NCI-H446 (cell line): ENCODE data around the gene KLHDC10.
"Not testable (repeated sequence)": the region's sequence is repeated elsewhere in the genome, so short reads cannot be mapped to it uniquely, and the experiment has no call there.

Experiments used
- DNase-seq, 2 experiments: peaks; one replicate each; lab custom pipeline; 2025; lab: John Stamatoyannopoulos, UW

KLHDC10 gene

GRCh38 chr7:130156140-130156539 lies 85.8 kb downstream of the KLHDC10 start:
- DNase-seq = no peak

DNA sequence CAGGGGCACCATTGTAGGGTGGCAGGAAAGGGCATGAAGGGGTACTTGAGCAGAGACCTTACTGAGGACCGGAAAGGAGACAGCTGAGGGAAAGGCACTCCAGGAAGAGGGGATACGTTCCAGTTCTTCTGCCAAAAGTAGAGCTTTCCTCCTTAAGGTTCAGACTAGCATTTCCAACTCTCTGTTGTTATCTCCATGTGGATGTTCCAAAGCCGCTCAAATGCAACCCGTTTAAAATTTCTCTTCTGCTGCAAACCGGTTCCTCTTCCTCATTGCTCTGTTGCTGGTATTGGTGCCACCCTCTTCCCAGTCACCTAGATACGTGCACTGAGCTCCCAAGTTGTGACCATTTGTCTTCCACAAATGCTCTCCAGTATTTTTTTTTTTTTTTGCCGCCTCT lies 87.4 kb downstream of the KLHDC10 start:
- no peak for DNase-seq

- DNase-seq = no peak
These were observed 89.7 kb downstream of the KLHDC10 start for GRCh38 chr7:130160023-130160422.

DNA sequence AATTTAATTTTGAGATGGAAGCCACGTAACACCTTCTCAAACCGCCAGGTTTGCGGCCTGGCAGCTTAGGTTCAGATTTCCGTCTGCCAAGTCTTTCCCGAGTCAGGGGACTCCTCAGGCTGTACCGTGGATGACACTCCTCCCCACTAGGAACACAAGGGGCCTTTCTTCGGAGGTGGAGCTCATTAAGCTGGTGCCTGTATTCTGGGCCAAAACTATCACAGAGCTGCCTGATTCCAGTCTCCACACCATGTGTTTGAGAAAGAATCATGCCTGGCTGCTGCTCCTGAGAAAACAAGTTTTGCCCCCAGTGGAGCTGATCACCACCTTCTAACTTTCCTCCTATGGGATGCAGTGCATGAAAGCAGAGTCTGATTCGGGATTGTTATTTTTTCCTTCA lies 90.1 kb downstream of the KLHDC10 start:
- no peak for DNase-seq

DNA sequence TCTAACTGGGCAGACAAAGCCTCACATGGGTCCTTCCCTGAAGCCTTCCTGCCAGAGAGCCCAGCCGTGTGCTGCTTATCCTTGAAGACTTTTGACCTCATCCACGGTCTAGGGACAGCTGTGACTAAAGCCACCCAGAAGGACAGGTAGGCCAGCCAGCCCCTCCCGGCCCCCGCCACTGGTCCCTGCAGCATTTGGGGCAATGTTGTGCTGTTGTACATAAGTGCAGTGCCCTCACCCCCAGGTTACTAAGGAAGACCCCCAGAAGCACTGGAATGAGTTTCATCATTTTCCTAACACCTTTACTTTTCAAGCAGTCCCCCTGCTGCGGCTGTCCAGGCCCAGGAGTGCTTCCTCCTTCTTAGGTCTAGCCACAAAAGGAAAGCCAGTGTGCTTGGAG lies 91.9 kb downstream of the KLHDC10 start:
- DNase-seq = no peak

GRCh38 chr7:130174237-130174959 lies 104.1 kb downstream of the KLHDC10 start:
- no peak for DNase-seq

- no peak for DNase-seq
These were observed 107.9 kb downstream of the KLHDC10 start for GRCh38 chr7:130178251-130178650.

GRCh38 chr7:130179631-130180030 lies 109.3 kb downstream of the KLHDC10 start:
- DNase-seq = no peak

GRCh38 chr7:130180571-130181262 lies 110.4 kb downstream of the KLHDC10 start:
- DNase-seq = no peak

GRCh38 chr7:130181263-130181605 lies 110.9 kb downstream of the KLHDC10 start:
- no peak for DNase-seq

DNA sequence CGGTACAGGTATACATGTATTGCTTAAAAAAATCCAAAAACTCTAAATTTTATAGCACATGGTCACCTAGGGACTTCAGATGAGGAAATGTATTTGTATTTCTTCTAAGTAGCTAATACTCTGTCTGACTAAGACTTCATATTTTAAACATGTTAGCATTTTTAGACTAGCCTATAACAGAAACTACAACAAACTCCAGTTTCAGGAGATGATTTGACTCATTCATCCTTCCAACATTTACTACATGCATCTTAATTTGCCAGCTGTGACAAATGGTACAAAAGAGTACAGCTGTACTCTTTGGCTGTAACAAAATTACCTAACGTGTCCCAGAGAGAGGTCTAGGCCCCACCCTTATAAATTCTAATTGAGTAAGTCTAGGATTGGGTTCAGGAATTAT lies 112.7 kb downstream of the KLHDC10 start:
- no peak for DNase-seq

- DNase-seq = not testable (repeated sequence)
These were observed 114.0 kb downstream of the KLHDC10 start for GRCh38 chr7:130184349-130184748.
